HepG2 (cell line): ENCODE data around the gene DLX1. TPM values are rescaled to one million over a fixed set of nuclear protein-coding genes. Genes with fewer than 3 reads are reported as not detected.

Experiments
- ATF7-NPFF ChIP-seq: sonication (generic); formaldehyde crosslinking; IDR thresholded peaks from 2 replicates; pipeline ENCODE4 v1.8.1; 2023; ENCODE audit warnings: mild to moderate bottlenecking, low read depth, missing genetic modification reagents, moderate library complexity
- BCL6 ChIP-seq: IDR thresholded peaks from 2 replicates; pipeline ENCODE4 v1.6.1; 2016; ENCODE audit warnings: missing genetic modification reagents, missing compliant biosample characterization
- IKZF4 ChIP-seq: sonication (generic); formaldehyde crosslinking; IDR thresholded peaks from 2 replicates; pipeline ENCODE4 v1.5.1; 2020; ENCODE audit warnings: borderline replicate concordance, mild to moderate bottlenecking, low read depth, missing genetic modification reagents; ENCODE audit errors: not compliant biosample characterization
- MEIS2 ChIP-seq: sonication (generic); formaldehyde crosslinking; IDR thresholded peaks from 2 replicates; pipeline ENCODE4 v1.9.0; 2021; ENCODE audit warnings: mild to moderate bottlenecking, missing genetic modification reagents
- MTA1 ChIP-seq: sonication (generic); formaldehyde crosslinking; IDR thresholded peaks from 2 replicates; pipeline ENCODE4 v1.4.0; 2020; ENCODE audit warnings: missing genetic modification reagents, mild to moderate bottlenecking, borderline replicate concordance
- RARA ChIP-seq: IDR thresholded peaks from 2 replicates; pipeline ENCODE4 v1.6.1; 2016; ENCODE audit warnings: missing genetic modification reagents, missing compliant biosample characterization
- RBAK ChIP-seq: sonication (generic); formaldehyde crosslinking; IDR thresholded peaks from 2 replicates; pipeline ENCODE4 v1.5.1; 2020; ENCODE audit warnings: mild to moderate bottlenecking, missing genetic modification reagents
- ZFP41 ChIP-seq: sonication (generic); formaldehyde crosslinking; IDR thresholded peaks from 2 replicates; pipeline ENCODE4 v1.4.0; 2020; ENCODE audit warnings: mild to moderate bottlenecking, missing genetic modification reagents, borderline replicate concordance
- ZFP82 ChIP-seq: sonication (generic); formaldehyde crosslinking; IDR thresholded peaks from 2 replicates; pipeline ENCODE4 v1.5.1; 2020; ENCODE audit warnings: mild to moderate bottlenecking, missing genetic modification reagents, borderline replicate concordance
- ZNF143 ChIP-seq: sonication (generic); formaldehyde crosslinking; IDR thresholded peaks from 2 replicates; pipeline ENCODE4 v1.4.0; 2020; ENCODE audit warnings: missing genetic modification reagents
- ZNF160 ChIP-seq: sonication (generic); formaldehyde crosslinking; IDR thresholded peaks from 2 replicates; pipeline ENCODE4 v1.8.0; 2022; ENCODE audit warnings: mild to moderate bottlenecking, inconsistent platforms, missing genetic modification reagents
- ZNF280D ChIP-seq: sonication (generic); formaldehyde crosslinking; IDR thresholded peaks from 2 replicates; pipeline ENCODE4 v1.5.1; 2020; ENCODE audit warnings: mild to moderate bottlenecking, missing genetic modification reagents
- ZNF296 ChIP-seq: sonication (generic); formaldehyde crosslinking; conservative IDR thresholded peaks from 2 replicates; pipeline ENCODE4 v1.5.0; 2020; ENCODE audit warnings: mild to moderate bottlenecking, missing genetic modification reagents
- polyA plus RNA-seq, 8 experiments: library from polyadenylated mRNA; depleted of rRNA in 3 of 8; stranded (reverse) in 7 of 8; unstranded in 1 of 8; fragments of >200 nt; fragmentation: Illumina TruSeq in 4 of 8; extraction: Trizol in 4 of 8; gene quantifications; 2 replicates each; pipeline versions ENCODE4 v1.2.1 to v1.2.3, GENCODE V29; 2011 to 2016; ENCODE audit warnings: low read depth in 4 of 8, missing spikeins in 1 of 8, mixed read lengths in 1 of 8; ENCODE audit not compliant: insufficient read depth in 1 of 8
- total RNA-seq, 5 experiments: library from RNA; depleted of rRNA; stranded (reverse); fragments of >200 nt; fragmentation: Illumina TruSeq; extraction: Trizol; gene quantifications; 2 replicates each; pipeline ENCODE4 v1.2.3, GENCODE V29; 2016; ENCODE audit warnings: low read depth in 1 of 5
- TF ChIP-seq, protein P1 (sequence below): IDR thresholded peaks from 2 replicates; pipeline ENCODE4 v1.6.1; 2016; ENCODE audit warnings: low read depth, missing genetic modification reagents, missing compliant biosample characterization
- TF ChIP-seq, protein P2 (sequence below): sonication (generic); formaldehyde crosslinking; IDR thresholded peaks from 2 replicates; pipeline ENCODE4 v1.8.0; 2022; ENCODE audit warnings: mild to moderate bottlenecking, missing genetic modification reagents, moderate library complexity
- TF ChIP-seq, protein P3 (sequence below): IDR thresholded peaks from 2 replicates; pipeline ENCODE4 v1.6.1; 2016; ENCODE audit warnings: missing biosample characterization, missing genetic modification reagents, low read depth

The DLX1 gene
- total and polyA plus RNA-seq, 2 of the 13 experiments (the other 11 are each of a cell fraction or from before 2014, with no cell fraction given): 0.18 to 0.86 TPM

DNA sequence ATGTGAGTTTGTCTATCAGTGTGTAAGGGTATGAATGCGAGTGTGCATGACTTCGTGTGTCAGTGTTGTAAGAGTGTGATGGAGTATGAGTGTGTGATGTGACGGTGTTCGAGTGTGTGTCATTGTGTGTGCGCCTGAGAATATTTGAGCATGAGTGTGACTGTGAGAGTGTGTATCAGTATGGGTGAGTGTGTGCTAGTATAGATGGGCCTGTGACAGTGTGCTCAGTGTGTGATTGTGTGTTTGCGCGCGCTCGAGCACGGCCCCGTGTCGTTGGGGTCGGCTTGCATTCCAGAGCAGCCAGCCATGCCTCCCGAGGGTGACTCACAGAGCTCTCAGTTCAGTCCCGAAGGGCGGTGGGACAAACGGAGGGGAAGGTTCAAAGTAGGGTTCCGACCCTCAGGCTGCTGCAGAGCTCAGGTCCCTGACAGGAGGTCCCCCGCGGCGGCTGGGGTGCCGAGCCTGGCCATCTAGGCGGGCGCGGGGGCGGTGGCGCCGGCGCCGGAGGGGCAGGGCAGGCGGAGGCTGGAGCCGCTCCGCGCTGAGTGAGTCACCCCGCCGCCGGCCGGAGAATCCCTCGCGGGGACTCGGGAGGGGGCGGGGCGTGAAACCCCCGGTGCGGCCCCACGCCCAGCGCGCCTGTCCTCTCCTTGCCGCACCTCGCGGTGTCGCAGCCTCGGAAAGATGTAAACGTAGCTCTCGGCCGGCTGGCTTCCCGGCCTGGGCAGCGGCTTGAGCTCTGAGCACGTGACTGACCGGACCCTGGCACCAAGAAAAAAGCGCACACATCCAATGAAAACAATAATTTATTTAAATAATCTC is 13.6 kb downstream of the DLX1 start (continued):
- TF ChIP-seq MEIS2 (CRISPR knock-in tag): 0 out of 2 replicates have a peak, but pooled peaks have one; percentile 32
- TF ChIP-seq, protein P1, sequence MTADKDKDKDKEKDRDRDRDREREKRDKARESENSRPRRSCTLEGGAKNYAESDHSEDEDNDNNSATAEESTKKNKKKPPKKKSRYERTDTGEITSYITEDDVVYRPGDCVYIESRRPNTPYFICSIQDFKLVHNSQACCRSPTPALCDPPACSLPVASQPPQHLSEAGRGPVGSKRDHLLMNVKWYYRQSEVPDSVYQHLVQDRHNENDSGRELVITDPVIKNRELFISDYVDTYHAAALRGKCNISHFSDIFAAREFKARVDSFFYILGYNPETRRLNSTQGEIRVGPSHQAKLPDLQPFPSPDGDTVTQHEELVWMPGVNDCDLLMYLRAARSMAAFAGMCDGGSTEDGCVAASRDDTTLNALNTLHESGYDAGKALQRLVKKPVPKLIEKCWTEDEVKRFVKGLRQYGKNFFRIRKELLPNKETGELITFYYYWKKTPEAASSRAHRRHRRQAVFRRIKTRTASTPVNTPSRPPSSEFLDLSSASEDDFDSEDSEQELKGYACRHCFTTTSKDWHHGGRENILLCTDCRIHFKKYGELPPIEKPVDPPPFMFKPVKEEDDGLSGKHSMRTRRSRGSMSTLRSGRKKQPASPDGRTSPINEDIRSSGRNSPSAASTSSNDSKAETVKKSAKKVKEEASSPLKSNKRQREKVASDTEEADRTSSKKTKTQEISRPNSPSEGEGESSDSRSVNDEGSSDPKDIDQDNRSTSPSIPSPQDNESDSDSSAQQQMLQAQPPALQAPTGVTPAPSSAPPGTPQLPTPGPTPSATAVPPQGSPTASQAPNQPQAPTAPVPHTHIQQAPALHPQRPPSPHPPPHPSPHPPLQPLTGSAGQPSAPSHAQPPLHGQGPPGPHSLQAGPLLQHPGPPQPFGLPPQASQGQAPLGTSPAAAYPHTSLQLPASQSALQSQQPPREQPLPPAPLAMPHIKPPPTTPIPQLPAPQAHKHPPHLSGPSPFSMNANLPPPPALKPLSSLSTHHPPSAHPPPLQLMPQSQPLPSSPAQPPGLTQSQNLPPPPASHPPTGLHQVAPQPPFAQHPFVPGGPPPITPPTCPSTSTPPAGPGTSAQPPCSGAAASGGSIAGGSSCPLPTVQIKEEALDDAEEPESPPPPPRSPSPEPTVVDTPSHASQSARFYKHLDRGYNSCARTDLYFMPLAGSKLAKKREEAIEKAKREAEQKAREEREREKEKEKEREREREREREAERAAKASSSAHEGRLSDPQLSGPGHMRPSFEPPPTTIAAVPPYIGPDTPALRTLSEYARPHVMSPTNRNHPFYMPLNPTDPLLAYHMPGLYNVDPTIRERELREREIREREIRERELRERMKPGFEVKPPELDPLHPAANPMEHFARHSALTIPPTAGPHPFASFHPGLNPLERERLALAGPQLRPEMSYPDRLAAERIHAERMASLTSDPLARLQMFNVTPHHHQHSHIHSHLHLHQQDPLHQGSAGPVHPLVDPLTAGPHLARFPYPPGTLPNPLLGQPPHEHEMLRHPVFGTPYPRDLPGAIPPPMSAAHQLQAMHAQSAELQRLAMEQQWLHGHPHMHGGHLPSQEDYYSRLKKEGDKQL (CRISPR knock-in tag): no peak
- no peak for TF ChIP-seq ZFP41 (CRISPR knock-in tag)
- TF ChIP-seq ATF7-NPFF (CRISPR knock-in tag): 0 out of 2 replicates have a peak, but pooled peaks have one; percentile 47
- no peak for TF ChIP-seq ZNF143
- peak; percentile 67; the same call in 1 of the 2 replicates for TF ChIP-seq BCL6 (CRISPR knock-in tag)
- no peak for TF ChIP-seq ZNF296
- TF ChIP-seq RARA: no peak
- TF ChIP-seq ZNF160 (CRISPR knock-in tag): no peak
- TF ChIP-seq, protein P2, sequence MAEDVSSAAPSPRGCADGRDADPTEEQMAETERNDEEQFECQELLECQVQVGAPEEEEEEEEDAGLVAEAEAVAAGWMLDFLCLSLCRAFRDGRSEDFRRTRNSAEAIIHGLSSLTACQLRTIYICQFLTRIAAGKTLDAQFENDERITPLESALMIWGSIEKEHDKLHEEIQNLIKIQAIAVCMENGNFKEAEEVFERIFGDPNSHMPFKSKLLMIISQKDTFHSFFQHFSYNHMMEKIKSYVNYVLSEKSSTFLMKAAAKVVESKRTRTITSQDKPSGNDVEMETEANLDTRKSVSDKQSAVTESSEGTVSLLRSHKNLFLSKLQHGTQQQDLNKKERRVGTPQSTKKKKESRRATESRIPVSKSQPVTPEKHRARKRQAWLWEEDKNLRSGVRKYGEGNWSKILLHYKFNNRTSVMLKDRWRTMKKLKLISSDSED (CRISPR knock-in tag): no peak
- no peak for TF ChIP-seq IKZF4 (CRISPR knock-in tag)
- TF ChIP-seq MTA1 (CRISPR knock-in tag): peak; percentile 26; the same call in 1 of the 2 replicates
- TF ChIP-seq, protein P3, sequence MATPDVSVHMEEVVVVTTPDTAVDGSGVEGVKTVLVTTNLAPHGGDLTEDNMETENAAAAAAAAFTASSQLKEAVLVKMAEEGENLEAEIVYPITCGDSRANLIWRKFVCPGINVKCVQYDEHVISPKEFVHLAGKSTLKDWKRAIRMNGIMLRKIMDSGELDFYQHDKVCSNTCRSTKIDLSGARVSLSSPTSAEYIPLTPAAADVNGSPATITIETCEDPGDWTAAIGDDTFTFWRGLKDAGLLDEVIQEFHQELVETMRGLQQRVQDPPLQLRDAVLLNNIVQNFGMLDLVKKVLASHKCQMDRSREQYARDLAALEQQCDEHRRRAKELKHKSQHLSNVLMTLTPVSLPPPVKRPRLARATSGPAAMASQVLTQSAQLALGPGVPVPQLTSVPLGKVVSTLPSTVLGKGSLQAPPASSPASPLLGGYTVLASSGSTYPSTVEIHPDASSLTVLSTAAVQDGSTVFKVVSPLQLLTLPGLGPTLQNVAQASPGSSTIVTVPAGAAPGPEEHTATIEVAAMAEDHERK (CRISPR knock-in tag): no peak
- peak; percentile 23; the same call in 1 of the 2 replicates for TF ChIP-seq ZFP82 (CRISPR knock-in tag)
- TF ChIP-seq RBAK (CRISPR knock-in tag): no peak
- no peak for TF ChIP-seq ZNF280D (CRISPR knock-in tag)
